Gastrocnemius medialis (tissue), 4 donors: Measurements from ENCODE around the gene SNRPB.

Source experiments
- CTCF ChIP-seq, 5 experiments: fragments of 450-650 bp in 3 of 5; fragments of 200-600 bp in 2 of 5; sonication (generic) in 2 of 5; IDR thresholded peaks in 4 of 5; conservative IDR thresholded peaks in 1 of 5; 1 replicate in 4 of 5; 2 replicates in 1 of 5; pipeline ENCODE4 v1.5.1; 2016 to 2019; ENCODE audit warnings: antibody characterized with exemption in 5 of 5, mild to moderate bottlenecking in 3 of 5, moderate library complexity in 3 of 5
- POLR2A ChIP-seq, 2 donors: fragments of 450-650 bp; IDR thresholded peaks; one replicate each; pipeline ENCODE4 v1.6.1; 2017; ENCODE audit warnings: antibody characterized with exemption in 2 of 2, mild to moderate bottlenecking in 2 of 2, moderate library complexity in 2 of 2

GRCh38 chr20:2515203-2515602 is 44.6 kb upstream of the SNRPB start:
- TF ChIP-seq POLR2A (IDR thresholded peaks at IDR 0.05), result no peak
- TF ChIP-seq CTCF (IDR thresholded peaks at IDR 0.05 in 4 of 5, conservative IDR thresholded peaks at IDR 0.05 in 1 of 5), result no peak
